Loucy (cell line): ENCODE measurements around the gene SRGAP2.
"Not testable (repeated sequence)": the region's sequence is repeated elsewhere in the genome, so short reads cannot be mapped to it uniquely, and the experiment has no call there.

Experiments
- EZH2phosphoT487 ChIP-seq: fragments of 200-600 bp; IDR thresholded peaks from 2 replicates; pipeline ENCODE4 v1.6.1; 2018; ENCODE audit warnings: antibody characterized with exemption, mild to moderate bottlenecking, moderate library complexity, borderline replicate concordance
- TF ChIP-seq, protein P1 (sequence below): fragments of 200-600 bp; sonication (generic); conservative IDR thresholded peaks from 2 replicates; pipeline ENCODE4 v1.5.1; 2014; ENCODE audit warnings: mild to moderate bottlenecking, antibody characterized with exemption, low read length

DNA sequence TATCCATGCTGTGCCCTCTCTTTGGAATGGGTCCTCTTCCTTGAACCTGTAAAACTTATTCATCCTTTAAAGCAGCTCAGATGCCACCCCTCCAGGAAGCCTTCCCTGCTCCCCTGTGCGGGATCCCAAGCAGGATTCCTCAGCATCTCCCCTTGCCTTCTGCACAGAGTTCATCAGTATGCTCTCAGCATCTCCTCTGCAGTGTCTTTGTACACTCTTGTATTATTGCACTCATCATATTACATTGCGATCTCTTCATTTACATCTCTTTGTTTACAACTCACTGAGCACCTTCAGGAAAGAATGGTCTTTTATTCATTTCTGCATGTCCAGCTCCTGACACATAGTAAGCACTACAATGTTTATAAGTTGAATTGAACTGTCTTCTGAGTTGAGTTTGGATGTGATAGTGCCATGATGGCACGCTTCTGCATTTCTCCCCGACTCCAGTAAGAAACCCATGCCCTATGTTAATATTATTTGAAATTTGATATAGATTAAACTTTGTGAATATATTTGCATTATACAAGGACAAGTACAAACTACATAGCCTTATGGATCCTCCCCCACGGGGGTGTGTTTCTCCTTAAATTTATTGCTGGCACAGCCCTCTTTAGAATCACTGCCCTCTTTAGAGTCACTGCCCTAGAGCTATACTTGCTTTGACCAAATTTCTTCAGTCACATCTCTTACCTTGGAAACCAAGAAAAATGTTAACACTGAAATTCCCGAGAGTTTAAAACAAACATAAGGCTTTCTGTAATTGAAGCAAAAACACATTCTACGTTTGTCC lies 12.5 kb downstream of the SRGAP2 start:
- TF ChIP-seq, protein P1, sequence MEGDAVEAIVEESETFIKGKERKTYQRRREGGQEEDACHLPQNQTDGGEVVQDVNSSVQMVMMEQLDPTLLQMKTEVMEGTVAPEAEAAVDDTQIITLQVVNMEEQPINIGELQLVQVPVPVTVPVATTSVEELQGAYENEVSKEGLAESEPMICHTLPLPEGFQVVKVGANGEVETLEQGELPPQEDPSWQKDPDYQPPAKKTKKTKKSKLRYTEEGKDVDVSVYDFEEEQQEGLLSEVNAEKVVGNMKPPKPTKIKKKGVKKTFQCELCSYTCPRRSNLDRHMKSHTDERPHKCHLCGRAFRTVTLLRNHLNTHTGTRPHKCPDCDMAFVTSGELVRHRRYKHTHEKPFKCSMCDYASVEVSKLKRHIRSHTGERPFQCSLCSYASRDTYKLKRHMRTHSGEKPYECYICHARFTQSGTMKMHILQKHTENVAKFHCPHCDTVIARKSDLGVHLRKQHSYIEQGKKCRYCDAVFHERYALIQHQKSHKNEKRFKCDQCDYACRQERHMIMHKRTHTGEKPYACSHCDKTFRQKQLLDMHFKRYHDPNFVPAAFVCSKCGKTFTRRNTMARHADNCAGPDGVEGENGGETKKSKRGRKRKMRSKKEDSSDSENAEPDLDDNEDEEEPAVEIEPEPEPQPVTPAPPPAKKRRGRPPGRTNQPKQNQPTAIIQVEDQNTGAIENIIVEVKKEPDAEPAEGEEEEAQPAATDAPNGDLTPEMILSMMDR = not testable (repeated sequence)
- TF ChIP-seq EZH2phosphoT487 = not testable (repeated sequence)
